HAP-1 (cell line): ENCODE results near the gene SPOP.

Experiments
- DNase-seq, 2 experiments: peaks; one replicate each; pipeline ENCODE4 v3.0.0-alpha.2; 2016 to 2020; ENCODE audit warnings: low spot score in 2 of 2
- H3K27me3 ChIP-seq: fragments of 250-450 bp; sonication (Bioruptor Pico); 2 replicates; pipeline ENCODE4 v1.5.1; 2020; ENCODE audit warnings: low read depth, mild to moderate bottlenecking, moderate library complexity
- H3K36me3 ChIP-seq: fragments of 250-450 bp; sonication (Bioruptor Pico); replicated peaks from 2 replicates; pipeline ENCODE4 v1.5.1; 2020; ENCODE audit warnings: mild to moderate bottlenecking
- H3K4me1 ChIP-seq: fragments of 250-450 bp; sonication (Bioruptor Pico); 2 replicates; pipeline ENCODE4 v1.5.1; 2020; ENCODE audit warnings: mild to moderate bottlenecking
- H3K4me3 ChIP-seq: fragments of 250-450 bp; sonication (Bioruptor Pico); 2 replicates; pipeline ENCODE4 v1.5.1; 2020; ENCODE audit warnings: mild to moderate bottlenecking, moderate library complexity
- H3K9me3 ChIP-seq: fragments of 250-450 bp; sonication (Bioruptor Pico); 2 replicates; pipeline ENCODE4 v1.5.1; 2020; ENCODE audit warnings: mild to moderate bottlenecking, moderate library complexity
- in situ Hi-C: fragments of 300-500 bp; cut with MboI; formaldehyde crosslinking; loops from 3 replicates; pipeline ENCODE4 v1.14.3; 2020; ENCODE audit warnings: low sequenced_read_pairs, inconsistent platforms, mixed read lengths

Gene SPOP

DNA sequence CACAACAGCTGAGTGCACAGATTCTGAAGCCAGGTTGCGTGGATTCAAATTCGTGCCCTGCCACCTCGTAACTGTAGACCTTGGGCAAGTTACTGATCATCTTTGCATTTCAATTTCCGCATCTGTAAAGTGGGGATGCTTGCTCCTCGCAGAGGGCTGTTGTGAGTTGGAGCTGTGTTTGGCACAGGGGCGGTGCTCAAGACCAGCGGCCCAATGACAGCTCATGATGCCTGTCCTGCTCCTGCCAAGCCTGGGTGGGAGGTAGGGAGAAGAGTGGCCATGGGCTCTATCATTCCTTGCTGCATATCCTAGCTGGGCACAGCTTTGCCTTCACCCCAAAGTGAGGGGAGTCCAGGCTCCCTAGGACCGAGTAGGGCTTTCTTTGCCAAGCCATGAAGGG, 89.6 kb downstream of the SPOP start:
- Histone ChIP-seq H3K27me3 (no peaks in the 10 kb centered on the region), H3K4me3 (no peak overlapping the region), H3K4me1 (no peaks in the 10 kb centered on the region), H3K36me3 (no peaks in the 10 kb centered on the region), H3K9me3 (no peaks in the 10 kb centered on the region)
- DNase-seq: no peak
- in situ Hi-C loops: no loop called here

DNA sequence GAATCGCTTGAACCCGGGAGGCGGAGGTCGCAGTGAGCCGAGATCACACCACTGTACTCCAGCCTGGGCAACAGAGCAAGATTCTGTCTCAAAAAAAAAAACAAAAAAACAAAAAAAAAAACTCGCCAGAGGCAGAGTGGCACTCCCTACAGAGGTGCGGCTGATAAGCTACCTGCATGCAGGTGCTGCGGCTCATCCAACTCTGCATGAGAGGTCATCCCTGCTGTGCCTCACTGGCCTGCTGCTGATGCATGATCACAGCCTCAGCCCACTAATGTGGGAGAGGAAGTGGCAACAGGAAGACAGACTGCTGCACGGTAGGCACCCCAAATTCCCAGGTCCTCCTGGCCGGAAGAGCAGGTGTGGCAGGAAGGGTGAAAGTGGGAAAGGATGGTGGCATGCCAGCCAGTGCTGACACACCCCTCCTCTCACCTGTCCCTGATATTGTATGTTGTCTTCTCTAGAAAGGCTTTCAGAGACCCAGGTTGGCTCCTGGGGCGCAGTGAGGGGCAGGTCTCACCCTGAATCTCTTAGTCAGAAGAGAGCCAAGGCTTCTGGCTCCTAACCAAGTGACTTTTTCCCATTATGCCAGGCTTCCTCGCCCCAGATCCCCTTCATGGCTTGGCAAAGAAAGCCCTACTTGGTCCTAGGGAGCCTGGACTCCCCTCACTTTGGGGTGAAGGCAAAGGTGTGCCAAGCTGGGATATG, 90.4 kb downstream of the SPOP start:
- no peak for DNase-seq
- H3K4me1 ChIP-seq: no peaks in the 10 kb centered on the region
- H3K27me3 ChIP-seq: no peaks in the 10 kb centered on the region
- H3K36me3 ChIP-seq: no peaks in the 10 kb centered on the region
- H3K9me3 ChIP-seq: no peaks in the 10 kb centered on the region
- no peak overlapping the region for H3K4me3 ChIP-seq
- in situ Hi-C loops: no loop called here

DNA sequence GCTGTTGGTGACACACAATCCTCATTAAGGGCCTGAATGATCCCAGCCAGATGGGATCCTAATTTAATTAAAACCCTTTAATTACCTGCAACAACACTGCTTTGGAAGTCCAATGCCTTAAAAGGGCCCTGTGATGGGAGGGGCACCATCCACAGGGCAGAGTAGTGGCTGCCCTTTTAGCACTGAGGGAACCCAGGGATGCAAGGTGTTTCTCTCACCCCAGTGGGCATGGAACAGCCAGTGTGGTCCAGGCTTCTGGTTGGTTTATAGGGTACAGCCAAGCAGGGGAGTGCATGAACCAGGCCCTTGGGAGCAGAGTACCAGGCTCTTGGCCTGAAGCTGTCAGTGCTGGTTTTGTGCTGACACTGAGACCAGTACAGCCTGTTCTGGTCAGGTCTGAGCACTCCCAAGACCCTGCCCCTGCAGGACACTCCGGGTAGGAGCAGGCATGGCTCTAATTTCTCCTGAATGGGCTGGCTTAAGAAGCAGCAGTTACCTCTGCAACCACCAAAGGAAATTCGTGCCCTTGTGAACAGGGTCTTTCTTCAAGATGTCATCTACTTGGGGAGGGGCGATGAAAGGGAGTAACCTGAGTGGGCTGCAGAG, 92.4 kb downstream of the SPOP start:
- Histone ChIP-seq H3K4me1 (no peaks in the 10 kb centered on the region), H3K36me3 (no peaks in the 10 kb centered on the region), H3K27me3 (no peaks in the 10 kb centered on the region), H3K4me3 (no peak overlapping the region), H3K9me3 (no peaks in the 10 kb centered on the region)
- DNase-seq: peak in 1 of 2 experiments; percentile 32
- in situ Hi-C loops: no loop called here

DNA sequence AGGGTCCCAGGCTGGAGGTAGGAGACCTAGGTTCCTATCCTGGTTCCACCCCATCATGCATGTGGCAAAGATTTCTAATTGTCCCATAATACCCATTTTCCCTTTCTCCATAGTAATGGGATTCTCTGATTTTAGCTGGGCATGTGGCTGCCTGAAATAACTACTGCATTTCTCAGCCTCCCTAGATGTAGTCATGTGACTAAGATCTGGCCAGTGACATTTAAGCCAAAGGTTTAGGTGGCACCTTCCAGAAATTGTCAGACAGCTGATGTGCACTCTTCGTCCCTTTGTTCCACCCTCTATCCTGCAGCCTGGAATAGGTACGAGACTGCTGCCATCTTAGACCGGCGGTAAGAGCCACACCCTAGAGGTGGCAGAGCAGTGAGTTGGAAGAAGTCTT, 94.0 kb downstream of the SPOP start:
- Histone ChIP-seq H3K27me3 (no peaks in the 10 kb centered on the region), H3K36me3 (no peaks in the 10 kb centered on the region), H3K4me1 (no peaks in the 10 kb centered on the region), H3K4me3 (no peak overlapping the region), H3K9me3 (no peaks in the 10 kb centered on the region)
- in situ Hi-C loops: no loop called here
- DNase-seq: no peak

DNA sequence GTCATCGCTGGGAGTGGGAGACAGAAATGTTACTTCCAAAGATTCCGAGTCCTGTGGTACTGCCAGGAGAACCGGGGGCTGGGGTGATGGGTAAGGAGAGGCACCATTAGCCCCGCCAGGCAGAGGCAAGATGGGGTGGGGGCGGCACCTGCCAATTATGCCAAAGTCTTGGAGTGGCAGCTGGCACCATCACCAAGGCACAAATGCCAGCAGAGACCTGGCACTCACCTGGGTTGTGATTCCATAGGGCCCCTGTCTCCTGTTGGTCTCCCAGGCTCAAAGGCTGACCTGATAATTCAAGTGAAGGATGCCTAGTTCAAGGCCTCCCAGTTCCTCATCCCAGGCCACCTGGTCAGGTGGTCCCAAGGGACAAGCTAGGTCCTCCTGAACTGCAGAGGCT, 94.7 kb downstream of the SPOP start:
- Histone ChIP-seq H3K4me1 (no peaks in the 10 kb centered on the region), H3K4me3 (no peak overlapping the region), H3K36me3 (no peaks in the 10 kb centered on the region), H3K9me3 (no peaks in the 10 kb centered on the region), H3K27me3 (no peaks in the 10 kb centered on the region)
- no peak for DNase-seq
- in situ Hi-C loops: no loop called here

DNA sequence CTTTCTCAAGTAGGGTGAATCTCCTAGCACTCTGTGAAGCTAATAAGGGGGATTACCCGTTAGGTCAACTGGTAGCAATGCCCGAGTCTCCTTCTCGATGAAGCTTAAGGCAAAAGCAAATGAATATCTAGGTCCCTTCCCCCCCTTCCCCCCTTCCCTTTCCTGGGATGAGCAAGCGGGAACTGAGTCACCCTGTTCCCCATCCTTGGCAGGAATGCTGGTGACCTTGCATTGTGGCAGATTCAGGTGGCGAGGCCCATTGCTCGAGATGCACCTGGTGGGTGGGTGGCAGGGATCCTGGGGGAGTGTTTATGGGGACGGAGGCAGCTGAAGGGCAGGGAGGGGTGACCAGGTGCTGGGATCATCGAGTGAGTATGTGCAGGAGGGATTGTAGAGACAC, 95.1 kb downstream of the SPOP start:
- no peaks in the 10 kb centered on the region for H3K27me3 ChIP-seq
- no peaks in the 10 kb centered on the region for H3K36me3 ChIP-seq
- no peak overlapping the region for H3K4me3 ChIP-seq
- H3K4me1 ChIP-seq: no peaks in the 10 kb centered on the region
- no peak for DNase-seq
- in situ Hi-C loops: no loop called here
- H3K9me3 ChIP-seq: no peaks in the 10 kb centered on the region

DNA sequence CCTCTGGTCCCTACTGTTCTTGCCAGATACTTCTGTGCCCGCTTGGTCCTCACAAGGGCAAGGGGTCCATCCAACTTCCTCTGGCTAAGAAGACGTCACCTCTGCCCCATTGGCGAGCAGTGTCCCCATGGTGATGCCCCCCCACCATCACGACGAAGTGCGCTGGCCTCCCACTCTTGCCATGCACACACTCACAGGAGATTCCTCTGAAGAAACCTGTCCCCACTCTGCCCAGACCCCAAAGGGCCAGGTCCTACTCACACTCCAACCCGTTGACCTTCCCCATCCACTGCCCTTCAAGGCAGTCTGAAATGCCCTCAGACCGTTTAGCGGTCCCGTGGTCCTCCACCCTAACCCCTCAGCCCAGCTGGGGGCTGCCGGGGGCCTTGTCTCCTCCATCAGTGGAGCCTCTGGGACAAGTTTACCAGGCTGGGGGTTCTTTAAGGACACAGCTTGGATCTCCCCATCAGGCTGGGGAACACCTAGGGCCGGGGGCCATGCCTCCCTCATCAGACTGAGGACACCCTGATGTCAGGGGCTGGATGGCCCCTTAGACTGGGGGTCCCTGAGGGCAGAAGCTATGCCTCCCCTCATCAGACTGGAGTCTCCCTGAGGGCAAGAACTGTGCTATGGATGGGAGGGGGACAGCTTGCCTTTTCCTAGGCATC, 95.7 kb downstream of the SPOP start:
- no peak overlapping the region for H3K4me3 ChIP-seq
- H3K27me3 ChIP-seq: no peaks in the 10 kb centered on the region
- H3K4me1 ChIP-seq: no peaks in the 10 kb centered on the region
- in situ Hi-C loops: no loop called here
- no peak for DNase-seq
- H3K36me3 ChIP-seq: no peaks in the 10 kb centered on the region
- H3K9me3 ChIP-seq: no peaks in the 10 kb centered on the region

DNA sequence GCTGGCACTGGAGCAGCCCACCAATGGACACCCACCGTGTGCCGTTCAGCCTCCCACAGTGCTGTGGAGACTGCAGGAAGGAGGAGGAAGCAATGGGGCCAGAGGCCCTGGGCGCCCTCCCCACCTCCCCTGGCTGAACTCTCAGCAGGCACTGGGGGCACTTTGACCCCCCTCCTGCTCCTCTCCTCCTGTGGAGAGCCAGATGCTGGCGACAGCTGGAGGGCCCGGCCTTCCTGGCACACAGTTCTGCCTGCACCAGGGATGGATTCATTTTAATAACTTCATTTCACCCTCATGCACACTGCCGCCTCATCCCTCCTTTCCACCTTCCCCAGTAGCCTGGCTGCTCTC, 96.3 kb downstream of the SPOP start:
- Histone ChIP-seq H3K27me3 (no peaks in the 10 kb centered on the region), H3K4me1 (peaks cover 3% of the 10 kb centered on the region; the same call in 1 of the 2 replicates), H3K36me3 (no peaks in the 10 kb centered on the region), H3K9me3 (no peaks in the 10 kb centered on the region), H3K4me3 (no peak overlapping the region)
- no peak for DNase-seq
- in situ Hi-C loops: no loop called here

DNA sequence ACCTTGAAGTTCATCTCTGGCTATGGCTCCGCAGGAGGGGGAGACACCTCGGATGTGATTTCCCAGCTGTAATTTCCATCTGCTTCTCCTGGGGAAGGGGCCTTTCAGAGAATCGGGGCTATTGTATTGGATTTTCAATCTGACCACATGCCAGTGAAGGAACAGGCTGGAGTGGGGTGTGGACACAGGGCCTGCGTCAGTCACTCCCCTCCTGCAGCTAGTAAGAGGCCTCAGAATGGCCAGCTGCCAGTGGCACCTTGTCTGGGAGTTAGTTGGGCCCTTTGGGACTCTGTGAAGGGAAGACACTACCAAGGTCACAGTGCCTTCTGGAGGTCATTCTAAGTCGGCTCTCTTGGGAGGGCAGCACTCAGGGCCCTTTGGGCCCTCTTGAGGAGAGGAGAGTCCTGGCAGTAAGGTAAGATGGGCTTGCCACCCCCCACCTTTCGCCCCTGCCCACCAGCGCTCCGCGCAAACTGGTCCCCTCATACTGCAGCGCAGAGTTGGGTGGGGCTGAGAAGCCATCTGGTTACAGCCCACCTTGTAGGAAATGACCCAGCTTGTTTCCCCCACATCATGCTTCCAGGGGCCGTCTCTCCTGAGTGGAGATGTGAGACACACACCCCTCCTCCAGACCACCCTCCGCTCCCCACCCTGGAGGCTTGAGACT, 96.8 kb downstream of the SPOP start:
- no peak for DNase-seq
- H3K4me1 ChIP-seq: peaks cover 3% of the 10 kb centered on the region; the same call in 1 of the 2 replicates
- no peak overlapping the region for H3K4me3 ChIP-seq
- H3K27me3 ChIP-seq: no peaks in the 10 kb centered on the region
- in situ Hi-C loops: no loop called here
- no peaks in the 10 kb centered on the region for H3K9me3 ChIP-seq
- H3K36me3 ChIP-seq: no peaks in the 10 kb centered on the region

DNA sequence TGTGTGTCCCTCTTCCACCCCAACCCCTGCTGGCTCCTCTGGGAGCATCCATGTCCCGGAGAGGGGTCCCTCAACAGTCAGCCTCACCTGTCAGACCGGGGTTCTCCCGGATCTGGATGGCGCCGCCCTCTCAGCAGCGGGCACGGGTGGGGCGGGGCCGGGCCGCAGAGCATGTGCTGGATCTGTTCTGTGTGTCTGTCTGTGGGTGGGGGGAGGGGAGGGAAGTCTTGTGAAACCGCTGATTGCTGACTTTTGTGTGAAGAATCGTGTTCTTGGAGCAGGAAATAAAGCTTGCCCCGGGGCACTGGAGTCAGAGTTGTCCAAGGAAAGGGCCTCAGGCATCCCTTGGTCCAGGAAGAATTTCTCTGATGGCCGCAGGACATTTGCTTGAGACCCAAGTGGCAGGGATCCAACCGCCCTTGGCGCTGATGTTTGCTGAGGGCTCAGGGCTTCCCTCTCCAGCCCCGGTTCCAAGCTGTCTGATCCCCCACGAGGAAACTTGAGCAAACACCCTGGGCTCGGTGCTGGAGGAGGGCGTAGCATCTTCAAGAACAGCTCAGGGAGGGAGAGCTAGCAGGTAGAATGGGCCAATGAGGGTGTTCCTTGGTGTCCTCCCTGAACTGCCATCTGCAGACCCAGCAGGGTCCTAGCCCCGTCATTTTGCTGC, 97.7 kb downstream of the SPOP start:
- peaks cover 3% of the 10 kb centered on the region; the same call in 1 of the 2 replicates for H3K4me1 ChIP-seq
- H3K36me3 ChIP-seq: no peaks in the 10 kb centered on the region
- no peaks in the 10 kb centered on the region for H3K27me3 ChIP-seq
- in situ Hi-C loops: no loop called here
- no peaks in the 10 kb centered on the region for H3K9me3 ChIP-seq
- no peak overlapping the region for H3K4me3 ChIP-seq
- no peak for DNase-seq

DNA sequence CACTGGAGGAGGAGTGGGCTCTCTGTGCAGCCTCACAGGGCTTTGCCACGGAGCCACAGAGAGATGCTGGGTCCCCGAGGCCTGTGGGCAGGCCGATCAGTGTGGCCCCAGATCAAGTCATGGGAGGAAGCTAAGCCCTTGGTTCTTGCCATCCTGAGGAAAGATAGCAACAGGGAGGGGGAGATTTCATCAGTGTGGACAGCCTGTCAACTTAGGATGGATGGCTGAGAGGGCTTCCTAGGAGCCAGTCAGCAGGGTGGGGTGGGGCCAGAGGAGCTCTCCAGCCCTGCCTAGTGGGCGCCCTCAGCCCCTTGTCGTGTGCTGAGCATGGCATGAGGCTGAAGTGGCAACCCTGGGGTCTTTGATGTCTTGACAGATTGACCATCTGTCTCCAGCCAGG, 98.4 kb downstream of the SPOP start:
- no peak for DNase-seq
- peaks cover 3% of the 10 kb centered on the region; the same call in 1 of the 2 replicates for H3K4me1 ChIP-seq
- in situ Hi-C loops: loop anchor here (10.0 kb wide), 1 partner anchor 425 kb away; no protein-coding TSS in a partner anchor

DNA sequence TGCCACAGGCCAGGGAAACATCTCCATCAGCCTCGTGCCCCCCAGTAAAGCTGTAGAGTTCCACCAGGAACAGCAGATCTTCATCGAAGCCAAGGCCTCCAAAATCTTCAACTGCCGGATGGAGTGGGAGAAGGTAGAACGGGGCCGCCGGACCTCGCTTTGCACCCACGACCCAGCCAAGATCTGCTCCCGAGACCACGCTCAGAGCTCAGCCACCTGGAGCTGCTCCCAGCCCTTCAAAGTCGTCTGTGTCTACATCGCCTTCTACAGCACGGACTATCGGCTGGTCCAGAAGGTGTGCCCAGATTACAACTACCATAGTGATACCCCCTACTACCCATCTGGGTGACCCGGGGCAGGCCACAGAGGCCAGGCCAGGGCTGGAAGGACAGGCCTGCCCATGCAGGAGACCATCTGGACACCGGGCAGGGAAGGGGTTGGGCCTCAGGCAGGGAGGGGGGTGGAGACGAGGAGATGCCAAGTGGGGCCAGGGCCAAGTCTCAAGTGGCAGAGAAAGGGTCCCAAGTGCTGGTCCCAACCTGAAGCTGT, 98.9 kb downstream of the SPOP start:
- Histone ChIP-seq H3K4me3 (no peak overlapping the region), H3K9me3 (no peaks in the 10 kb centered on the region), H3K36me3 (no peaks in the 10 kb centered on the region), H3K27me3 (no peaks in the 10 kb centered on the region), H3K4me1 (peaks cover 3% of the 10 kb centered on the region; the same call in 1 of the 2 replicates)
- in situ Hi-C loops: loop anchor here (10.0 kb wide), 1 partner anchor 426 kb away; no protein-coding TSS in a partner anchor
- DNase-seq: no peak

More for the DNA sequence above, 98.4 kb downstream of the SPOP start:
- no peak overlapping the region for H3K4me3 ChIP-seq
- no peaks in the 10 kb centered on the region for H3K36me3 ChIP-seq
- no peaks in the 10 kb centered on the region for H3K9me3 ChIP-seq
- no peaks in the 10 kb centered on the region for H3K27me3 ChIP-seq

DNA sequence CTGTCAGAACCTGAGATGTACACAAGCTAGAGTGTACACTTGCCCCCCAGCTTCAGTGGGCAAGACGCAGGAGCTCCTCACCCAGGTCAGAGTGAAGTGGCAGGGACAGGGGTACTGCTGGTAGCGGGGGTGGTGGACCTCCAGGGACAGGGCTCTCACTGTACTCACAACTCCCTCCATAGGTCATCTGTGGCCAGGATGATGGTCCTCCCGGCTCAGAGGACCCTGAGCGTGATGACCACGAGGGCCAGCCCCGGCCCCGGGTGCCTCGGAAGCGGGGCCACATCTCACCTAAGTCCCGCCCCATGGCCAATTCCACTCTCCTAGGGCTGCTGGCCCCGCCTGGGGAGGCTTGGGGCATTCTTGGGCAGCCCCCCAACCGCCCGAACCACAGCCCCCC, 99.5 kb downstream of the SPOP start:
- Histone ChIP-seq H3K27me3 (no peaks in the 10 kb centered on the region), H3K4me1 (peaks cover 3% of the 10 kb centered on the region; the same call in 1 of the 2 replicates), H3K36me3 (no peaks in the 10 kb centered on the region), H3K9me3 (no peaks in the 10 kb centered on the region), H3K4me3 (no peak overlapping the region)
- no peak for DNase-seq
- in situ Hi-C loops: loop anchor here (10.0 kb wide), 1 partner anchor 426 kb away; no protein-coding TSS in a partner anchor
